ENCODE results near the gene GCM1.

GCM1 gene, protein sequence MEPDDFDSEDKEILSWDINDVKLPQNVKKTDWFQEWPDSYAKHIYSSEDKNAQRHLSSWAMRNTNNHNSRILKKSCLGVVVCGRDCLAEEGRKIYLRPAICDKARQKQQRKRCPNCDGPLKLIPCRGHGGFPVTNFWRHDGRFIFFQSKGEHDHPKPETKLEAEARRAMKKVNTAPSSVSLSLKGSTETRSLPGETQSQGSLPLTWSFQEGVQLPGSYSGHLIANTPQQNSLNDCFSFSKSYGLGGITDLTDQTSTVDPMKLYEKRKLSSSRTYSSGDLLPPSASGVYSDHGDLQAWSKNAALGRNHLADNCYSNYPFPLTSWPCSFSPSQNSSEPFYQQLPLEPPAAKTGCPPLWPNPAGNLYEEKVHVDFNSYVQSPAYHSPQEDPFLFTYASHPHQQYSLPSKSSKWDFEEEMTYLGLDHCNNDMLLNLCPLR

DNA sequence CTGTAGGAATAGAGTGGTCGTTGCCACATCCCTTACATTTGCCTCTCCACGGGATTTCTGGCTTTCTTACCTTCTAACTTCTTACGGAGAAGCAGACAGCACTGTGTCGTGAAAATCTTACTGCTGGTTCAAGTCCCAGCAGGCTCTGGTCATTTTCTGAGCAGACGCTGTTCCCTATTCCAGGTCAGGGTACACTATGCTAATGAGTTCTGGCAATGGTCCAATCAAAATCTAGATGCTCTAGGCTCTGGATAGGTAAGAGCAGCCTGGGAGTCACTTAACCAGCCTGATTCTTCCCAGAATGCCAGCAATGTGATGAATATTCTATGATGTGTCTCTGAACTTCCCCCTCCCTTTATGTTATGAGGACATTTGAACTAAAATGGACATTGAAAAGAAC lies at the start of gene GCM1:
Gene GCM1 (minus strand): TSS at position 158 of the 400 bp plus-strand sequence. CDS start 3,209 bp downstream, outside the sequence.
- in situ Hi-C loops (cut with MboI; ENCODE audit: low sequenced_read_pairs), result no loop called here

DNA sequence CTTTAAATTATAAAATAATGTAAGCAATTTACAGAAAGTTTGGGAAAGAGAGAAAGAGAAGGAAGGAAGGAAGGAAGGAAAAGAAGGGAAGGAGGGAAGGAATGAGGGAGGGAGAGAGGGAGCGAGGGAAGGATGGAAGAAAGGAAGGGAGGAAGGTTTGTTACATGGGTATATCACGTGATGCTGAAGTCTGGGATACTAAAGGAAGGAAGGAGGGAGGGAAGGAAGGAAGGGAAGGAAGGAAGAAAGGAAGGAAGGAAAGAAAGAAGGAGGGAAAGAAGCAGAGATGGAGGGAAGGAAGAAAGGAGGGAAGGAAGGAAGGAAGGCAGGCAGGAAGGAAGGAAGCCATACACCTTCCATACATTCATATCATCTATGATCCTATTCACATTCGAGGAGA lies 48.9 kb upstream of the GCM1 start:
- in situ Hi-C loops (cut with MboI; ENCODE audit: low sequenced_read_pairs), result no loop called here

DNA sequence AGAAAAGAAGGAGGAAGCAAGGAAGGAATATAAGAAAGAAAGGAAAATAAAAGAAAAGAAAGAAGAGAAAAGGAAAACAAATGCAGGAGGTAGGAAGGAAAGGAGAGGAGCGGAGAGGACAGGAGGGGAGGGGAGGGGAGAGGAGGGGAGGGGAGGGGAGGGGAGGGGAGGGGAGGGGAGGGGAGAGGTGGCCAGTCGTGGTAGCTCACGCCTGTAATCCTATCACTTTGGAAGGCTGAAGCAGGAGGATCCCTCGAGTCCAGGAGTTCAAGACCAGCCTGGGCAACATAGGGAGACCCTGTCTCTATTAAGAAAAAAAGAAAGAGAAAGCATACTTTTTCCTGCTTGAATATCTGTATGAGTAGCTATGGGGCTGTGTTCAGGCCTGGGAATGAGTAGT lies 46.4 kb upstream of the GCM1 start:
- in situ Hi-C loops (cut with MboI; ENCODE audit: low sequenced_read_pairs), result no loop called here

DNA sequence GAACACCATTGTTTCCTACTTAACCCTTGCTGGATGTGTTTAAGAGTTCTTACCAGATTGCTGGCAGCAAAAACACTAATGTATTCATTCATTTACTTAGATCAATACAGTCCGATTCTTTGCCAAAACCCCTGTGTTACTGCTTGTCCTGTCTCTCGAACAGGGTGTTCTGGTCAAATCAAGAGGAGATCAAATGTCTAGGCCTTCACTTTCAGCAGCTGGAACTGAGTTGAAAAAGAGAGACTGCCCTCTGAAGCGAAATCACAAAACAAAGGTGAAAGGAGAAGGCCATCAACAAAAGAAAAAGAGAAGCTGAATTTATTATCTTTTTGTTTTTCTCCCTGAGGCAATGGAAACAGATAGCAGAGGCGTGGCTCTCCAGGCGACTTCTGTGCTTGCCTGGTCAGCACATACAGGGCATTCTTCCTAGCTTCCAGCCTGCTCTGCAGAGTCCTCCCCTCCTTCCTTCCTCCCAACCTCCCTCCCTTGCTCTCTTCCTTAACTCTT lies 44.1 kb upstream of the GCM1 start:
- in situ Hi-C loops (cut with MboI; ENCODE audit: low sequenced_read_pairs), result no loop called here

DNA sequence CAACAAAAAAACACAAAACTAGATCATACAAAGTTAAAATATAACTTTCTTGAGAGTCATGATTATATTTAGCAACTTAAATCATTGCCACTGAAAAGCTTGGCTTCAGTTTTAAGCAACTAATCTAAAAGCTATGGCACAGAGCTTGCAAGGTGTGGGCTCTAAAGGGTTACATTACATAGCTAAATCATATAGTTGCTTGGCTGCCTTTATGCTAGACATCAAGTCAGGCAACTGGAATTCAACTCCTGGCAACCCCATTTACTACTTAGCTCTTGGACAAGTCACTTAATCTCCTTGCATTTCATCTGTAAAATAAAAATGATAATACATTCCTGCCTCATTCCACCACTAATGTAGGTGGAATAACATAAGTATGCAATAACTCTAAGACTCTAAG lies 40.9 kb upstream of the GCM1 start:
- in situ Hi-C loops (cut with MboI; ENCODE audit: low sequenced_read_pairs), result no loop called here

DNA sequence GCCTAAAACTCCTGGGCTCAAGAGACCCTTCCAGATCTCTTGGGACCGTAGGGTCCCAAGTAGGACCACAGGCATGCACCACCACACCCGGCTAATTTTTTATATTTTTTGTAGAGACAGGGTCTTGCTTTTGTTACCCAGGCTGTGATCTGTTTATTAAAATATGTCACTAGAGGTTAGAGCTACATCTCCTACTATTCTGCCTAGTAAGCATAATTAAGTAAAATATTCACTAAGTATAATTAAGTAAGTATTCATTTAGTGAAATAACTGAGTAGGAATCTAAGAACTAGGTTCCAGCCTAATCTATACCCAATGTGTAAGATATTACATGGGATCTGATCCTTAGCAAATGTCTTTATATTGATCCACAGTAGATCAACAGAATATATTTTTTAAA lies 40.2 kb upstream of the GCM1 start:
- in situ Hi-C loops (cut with MboI; ENCODE audit: low sequenced_read_pairs), result no loop called here

DNA sequence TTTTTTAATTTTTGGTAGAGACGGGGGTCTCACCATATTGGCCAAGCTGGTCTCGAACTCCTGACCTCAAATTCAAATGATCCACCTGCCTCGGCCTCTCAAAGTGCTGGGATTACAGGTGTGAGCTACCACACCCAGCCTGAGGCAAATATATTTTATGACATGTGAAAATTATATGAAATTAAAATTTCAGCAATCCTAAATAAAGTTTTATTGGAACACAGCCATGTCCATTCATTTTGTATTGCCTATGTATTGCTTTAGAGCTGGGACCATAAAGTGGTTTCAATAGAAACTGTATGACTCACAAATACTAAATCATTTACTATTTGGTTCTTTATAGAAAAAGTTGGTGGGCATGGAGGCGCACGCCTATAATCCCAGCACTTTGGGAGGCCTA lies 32.0 kb upstream of the GCM1 start:
- in situ Hi-C loops (cut with MboI; ENCODE audit: low sequenced_read_pairs), result no loop called here

DNA sequence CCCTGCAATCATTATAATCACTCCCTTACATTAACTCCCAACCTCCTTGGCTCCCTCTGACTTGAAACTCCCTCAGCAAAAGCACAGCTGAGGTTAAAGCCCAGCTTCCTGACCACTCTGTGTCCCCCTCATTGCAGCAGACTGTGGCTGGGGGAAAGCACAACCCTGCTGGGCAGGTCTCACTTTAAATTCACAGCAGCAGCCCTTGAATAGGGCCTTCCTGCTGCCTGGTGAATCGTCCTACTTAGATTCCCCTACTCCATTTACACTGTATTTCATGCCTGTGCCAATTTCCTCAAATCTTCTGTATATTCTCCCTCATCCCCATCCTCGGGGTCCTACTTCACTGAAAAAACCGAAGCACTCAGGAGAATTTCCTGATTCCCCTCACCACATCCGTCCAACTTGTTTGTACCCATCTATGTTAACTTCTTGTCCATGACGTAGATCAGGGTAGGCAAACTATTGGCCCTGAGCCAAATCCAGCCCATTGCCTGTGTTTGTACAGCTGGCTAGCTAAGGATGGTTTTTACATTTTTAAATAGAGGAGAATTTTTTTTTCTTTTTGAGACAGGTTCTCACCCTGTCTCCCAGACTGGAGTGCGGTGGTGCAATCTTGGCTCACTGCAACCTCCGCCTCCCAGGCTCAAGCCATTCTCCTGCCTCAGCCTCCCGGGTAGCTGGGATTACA lies 31.5 kb upstream of the GCM1 start:
- in situ Hi-C loops (cut with MboI; ENCODE audit: low sequenced_read_pairs), result loop anchor here (10.0 kb wide), 1 partner anchor 255 kb away; no protein-coding TSS in a partner anchor

DNA sequence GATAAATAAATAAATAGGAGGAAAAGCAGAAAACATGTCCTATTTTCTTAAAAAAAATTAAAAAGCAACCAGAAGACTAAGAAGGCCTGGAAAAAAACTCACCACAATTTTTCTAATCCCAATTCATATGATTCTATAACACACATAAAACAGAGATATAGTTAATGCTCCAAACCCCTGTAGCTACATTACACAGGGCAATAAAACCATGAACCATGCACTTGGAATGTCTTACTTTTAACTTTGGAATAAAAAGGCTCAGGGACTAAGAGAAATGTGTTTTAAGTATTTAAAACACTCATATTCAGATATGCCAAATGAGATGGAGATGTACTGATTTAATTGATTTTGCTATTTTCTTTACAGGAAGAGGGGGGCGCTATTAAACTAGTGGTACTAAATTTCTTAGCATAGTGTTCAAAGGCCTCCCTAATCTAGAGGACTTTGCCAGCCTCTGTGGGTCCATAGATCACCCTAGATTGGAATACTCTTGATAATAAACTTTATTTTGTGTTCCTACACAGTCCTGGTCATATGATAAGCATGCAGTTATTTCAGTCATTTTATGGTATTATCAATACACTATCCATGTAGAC lies 30.3 kb upstream of the GCM1 start:
- in situ Hi-C loops (cut with MboI; ENCODE audit: low sequenced_read_pairs), result loop anchor here (10.0 kb wide), 1 partner anchor 256 kb away; no protein-coding TSS in a partner anchor

DNA sequence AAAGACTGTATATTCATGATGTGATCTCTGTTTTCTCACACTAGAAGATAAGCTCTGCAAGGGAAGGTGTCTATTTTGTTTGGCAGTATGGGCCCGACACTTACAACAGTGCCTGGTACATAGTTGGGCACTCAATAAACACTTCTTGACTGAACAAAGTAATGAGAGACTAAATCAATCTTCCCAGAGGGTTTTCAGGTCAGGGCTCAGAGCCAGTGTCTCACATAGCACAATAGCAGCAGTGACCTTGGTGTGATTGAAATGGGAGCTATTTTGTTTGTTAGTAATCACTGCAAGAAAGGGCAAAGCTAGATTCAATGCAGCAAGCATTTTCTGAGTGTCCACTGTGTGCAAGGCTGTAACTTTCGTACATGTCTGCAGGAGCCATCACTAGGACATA lies 26.4 kb upstream of the GCM1 start:
- in situ Hi-C loops (cut with MboI; ENCODE audit: low sequenced_read_pairs), result loop anchor here (10.0 kb wide), 1 partner anchor 260 kb away; no protein-coding TSS in a partner anchor

DNA sequence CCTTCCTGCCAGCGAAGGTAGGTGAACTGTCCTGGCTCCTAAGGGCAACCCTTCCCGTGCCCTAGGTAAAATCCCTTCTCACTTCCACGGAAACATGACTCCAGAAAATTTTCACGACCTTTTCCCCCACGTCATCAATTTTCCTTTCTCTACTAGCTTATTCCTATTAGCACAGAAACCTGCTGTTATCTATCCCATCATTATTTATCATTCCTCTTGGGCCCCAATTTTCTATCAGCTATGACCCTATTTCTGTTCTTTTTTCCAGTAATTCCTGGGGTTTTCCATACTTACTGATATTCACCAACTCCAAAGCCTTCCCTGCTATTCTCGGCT lies 23.8 kb upstream of the GCM1 start:
- in situ Hi-C loops (cut with MboI; ENCODE audit: low sequenced_read_pairs), result loop anchor here (10.0 to 25.0 kb wide), 2 partner anchors 262 to 515 kb away; no protein-coding TSS in a partner anchor

DNA sequence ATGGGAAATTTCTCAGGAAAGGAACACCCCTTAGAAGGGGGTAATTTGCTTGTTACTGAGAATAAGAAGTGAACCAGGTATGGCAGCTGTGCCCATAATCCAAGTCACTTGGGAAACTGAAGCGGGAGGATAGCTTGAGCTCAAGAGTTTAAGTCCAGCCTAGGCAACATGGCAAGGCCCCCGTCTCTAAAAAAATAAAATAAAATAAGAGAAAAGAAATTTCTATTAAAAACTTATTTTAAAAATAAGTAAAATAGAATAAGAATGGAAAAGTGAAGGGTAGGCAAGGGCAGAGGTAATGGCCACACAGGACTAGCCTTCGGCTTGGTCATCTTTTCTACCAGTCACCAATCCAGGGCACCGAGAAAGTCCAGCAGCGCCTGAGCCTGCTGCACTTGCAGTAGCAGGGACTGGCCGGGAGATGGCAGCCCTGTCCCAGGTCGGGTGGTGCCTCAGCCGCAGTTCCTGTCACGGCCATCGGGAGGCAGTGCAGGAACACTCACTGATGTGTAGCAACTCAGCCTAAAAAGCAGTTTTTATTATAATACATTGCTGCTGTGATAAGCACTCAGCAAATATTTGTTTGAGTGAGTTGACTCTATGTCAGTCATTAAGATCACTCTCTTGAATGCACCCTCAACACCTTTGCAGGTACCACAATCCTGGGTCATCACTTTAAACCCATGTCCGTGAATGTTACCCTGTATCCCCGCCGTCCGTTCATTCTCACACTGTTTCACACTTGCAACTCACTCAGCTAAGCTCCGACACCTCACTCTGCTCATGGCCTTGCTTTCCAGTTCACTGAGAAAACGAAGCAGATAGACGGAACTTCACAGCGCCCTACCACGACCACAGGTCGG lies 23.2 kb upstream of the GCM1 start:
- in situ Hi-C loops (cut with MboI; ENCODE audit: low sequenced_read_pairs), result loop anchor here (10.0 to 25.0 kb wide), 2 partner anchors 263 to 515 kb away; no protein-coding TSS in a partner anchor

DNA sequence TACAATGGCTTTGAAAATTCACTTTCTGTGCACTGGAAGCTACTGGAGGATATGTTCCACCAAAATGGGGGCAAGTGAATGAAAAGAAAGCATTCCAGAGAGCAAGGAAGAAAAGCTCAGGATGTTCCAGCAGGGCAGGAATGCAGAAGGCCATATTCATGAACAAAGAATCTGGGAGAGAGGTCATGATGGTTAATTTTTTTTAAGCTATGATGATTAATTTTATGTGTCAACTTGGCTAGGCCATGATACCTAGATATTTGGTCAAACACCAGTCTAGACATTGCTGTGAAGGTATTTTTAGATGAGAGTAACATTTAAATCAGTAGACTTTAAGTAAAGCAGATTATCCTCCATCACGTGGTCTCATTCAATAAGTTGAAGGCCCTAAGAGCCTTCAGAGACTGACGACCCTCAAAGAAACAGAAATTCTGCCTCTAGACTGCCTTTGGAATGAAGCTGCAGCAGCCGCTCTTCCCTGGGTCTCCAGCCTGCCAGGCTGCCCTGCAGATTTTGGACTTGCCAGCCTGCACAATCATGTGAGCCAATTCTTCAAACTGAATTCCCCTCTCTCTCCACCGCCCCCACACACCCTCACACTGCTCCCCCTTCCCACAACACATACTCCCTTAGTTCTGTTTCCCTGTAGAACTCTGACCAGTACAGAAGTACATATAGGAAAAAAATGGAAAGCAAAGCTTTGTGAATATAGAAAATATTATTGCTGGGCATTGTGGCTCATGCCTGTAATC lies 20.1 kb upstream of the GCM1 start:
- in situ Hi-C loops (cut with MboI; ENCODE audit: low sequenced_read_pairs), result loop anchor here (25.0 kb wide), 1 partner anchor 519 kb away; no protein-coding TSS in a partner anchor

DNA sequence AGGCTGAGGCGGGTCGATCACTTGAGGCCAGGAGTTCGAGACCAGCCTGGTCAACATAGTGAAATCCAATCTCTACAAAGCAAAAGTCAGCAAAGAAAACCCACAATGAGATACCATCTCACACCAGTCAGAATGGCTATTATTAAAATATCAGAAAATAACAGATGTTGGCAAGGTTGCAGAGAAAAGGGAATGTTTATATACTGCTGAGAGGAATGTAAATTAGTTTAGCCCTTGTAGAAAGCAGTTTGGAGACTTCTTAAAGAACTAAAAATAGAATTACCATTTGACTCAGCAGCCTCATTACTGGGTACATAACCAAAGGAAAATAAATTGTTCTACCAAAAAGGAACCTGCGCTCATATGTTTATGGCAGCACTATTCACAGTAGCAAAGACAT lies 16.7 kb upstream of the GCM1 start:
- in situ Hi-C loops (cut with MboI; ENCODE audit: low sequenced_read_pairs), result loop anchor here (25.0 kb wide), 1 partner anchor 522 kb away; no protein-coding TSS in a partner anchor

DNA sequence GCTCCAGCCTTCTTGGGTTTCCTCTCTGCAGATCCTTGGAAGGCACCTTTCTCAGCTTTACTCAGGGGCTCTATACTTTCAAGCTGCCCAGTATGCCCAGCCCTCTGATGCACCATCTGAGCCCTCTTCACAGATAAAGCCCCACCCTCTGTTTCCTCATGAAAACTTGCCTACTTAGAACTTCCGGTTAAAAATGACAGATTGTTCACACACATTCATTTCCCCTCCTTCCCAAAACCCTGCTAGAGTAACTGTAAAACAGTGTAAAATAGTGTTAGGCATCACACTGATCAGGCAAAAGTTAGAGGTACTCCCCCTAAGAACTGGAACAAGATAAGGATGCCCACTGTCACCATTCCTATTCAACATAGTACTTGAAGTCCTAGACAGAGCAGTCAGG lies 14.0 kb upstream of the GCM1 start:
- in situ Hi-C loops (cut with MboI; ENCODE audit: low sequenced_read_pairs), result loop anchor here (25.0 kb wide), 1 partner anchor 525 kb away; no protein-coding TSS in a partner anchor

DNA sequence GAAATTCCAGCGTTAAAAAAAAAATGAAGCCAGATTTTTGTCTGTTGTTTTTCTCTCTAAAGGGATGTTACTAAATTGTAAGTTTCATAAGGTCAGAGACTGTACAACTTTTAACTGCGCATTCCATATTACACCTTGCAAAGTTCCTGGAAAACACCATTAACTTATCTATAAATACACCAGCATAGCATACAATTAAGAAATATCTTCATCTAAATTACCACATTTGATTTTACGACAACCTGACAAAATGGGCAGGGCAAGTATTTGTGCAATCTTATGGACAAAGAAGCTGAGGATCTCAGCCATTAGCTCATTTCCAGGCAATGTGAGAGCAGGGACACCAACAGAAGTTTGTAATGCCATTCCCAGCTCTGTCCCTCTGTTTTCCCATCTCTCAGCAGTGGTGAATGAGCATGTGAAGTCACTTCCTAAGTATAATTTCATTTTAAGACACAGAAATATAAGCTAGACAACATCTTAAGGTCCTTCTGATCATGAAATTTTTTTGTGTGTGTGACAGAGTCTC lies 12.9 kb upstream of the GCM1 start:
- in situ Hi-C loops (cut with MboI; ENCODE audit: low sequenced_read_pairs), result loop anchor here (25.0 kb wide), 1 partner anchor 526 kb away; no protein-coding TSS in a partner anchor

DNA sequence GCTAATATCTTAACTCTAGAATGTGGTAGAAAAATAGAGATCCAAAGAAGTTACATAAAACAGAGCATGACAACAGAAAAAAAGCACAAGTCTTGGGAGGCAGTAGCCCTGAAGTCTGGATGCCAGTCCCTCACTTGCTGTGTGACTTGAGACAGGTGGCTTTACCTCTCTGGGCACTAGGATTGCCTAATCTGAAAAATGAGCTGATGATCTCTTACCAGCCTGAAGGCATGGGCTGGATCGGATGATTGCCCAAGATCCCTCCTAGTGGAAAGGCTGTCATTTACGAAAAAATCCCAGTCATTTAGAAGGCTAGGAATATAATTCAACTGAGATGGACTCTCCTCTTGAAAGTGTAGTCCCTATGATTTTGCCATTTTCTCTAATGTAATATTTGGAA lies 10.9 kb upstream of the GCM1 start:
- in situ Hi-C loops (cut with MboI; ENCODE audit: low sequenced_read_pairs), result loop anchor here (25.0 kb wide), 1 partner anchor 528 kb away; no protein-coding TSS in a partner anchor

DNA sequence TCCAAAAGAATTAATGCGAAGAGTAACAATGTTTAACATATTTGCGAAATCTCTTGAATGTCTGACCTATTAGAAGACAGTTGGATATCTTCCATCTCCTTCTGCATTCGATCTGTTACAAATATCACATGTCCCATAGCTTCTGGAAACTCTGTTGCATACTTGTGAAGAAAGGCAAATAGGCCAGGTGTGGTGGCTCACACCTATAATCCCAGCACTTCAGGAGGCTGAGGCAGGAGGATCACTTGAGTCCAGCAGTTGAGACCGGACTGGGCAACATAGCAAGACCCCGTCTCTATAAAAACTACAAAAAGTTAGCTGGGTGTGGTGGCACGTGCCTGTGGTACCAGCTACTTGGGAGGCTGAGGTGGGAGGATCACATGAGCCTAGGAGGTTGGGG lies 9.4 kb upstream of the GCM1 start:
- in situ Hi-C loops (cut with MboI; ENCODE audit: low sequenced_read_pairs), result loop anchor here (25.0 kb wide), 1 partner anchor 529 kb away; no protein-coding TSS in a partner anchor

DNA sequence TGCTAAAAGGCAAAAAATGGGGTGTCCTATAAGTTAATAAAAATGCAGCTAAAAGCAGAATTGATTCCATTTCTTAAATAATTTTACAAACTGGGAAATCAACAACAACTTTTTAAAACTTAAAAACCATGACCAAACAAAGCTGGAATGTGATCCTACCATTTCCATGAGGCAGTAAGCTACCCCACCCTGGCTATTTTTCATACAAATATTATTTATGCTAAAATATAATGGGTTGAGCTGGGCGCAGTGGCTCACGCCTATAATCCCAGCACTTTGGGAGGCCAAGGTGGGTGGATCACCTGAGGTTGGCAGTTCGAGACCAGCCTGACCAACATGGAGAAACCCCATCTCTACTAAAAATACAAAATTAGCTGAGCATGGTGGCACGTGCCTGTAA lies 6.6 kb upstream of the GCM1 start:
- in situ Hi-C loops (cut with MboI; ENCODE audit: low sequenced_read_pairs), result loop anchor here (25.0 kb wide), 1 partner anchor 532 kb away; no protein-coding TSS in a partner anchor
